H1 (cell line): Measurements from ENCODE around the gene LRP1-AS. TPM values are rescaled to one million over a fixed set of nuclear protein-coding genes. Genes with fewer than 3 reads are reported as not detected.

ENCODE experiments used
- ASH2L ChIP-seq: fragments of 200-600, 300-600 bp; sonication (generic); IDR thresholded peaks from one replicate; pipeline ENCODE4 v1.7.1; 2017; ENCODE audit warnings: low read length
- CHD7 ChIP-seq: fragments of 300-600 bp; sonication (generic); IDR thresholded peaks from 2 replicates; pipeline ENCODE4 v1.7.1; 2012; ENCODE audit warnings: low read length, moderate library complexity, mild to moderate bottlenecking, inconsistent platforms; ENCODE audit not compliant: insufficient replicate concordance
- MAX ChIP-seq: IDR thresholded peaks from 2 replicates; pipeline ENCODE4 v1.6.1; 2012; ENCODE audit warnings: inconsistent platforms
- PHF8 ChIP-seq: fragments of 200-600 bp; sonication (generic); conservative IDR thresholded peaks from 2 replicates; pipeline ENCODE4 v1.7.1; 2012; ENCODE audit warnings: low read depth, mild to moderate bottlenecking, inconsistent platforms, low read length, moderate library complexity
- RFX5 ChIP-seq: IDR thresholded peaks from 2 replicates; pipeline ENCODE4 v1.6.1; 2011; ENCODE audit warnings: low read depth, low read length, improper control_type of control experiment, borderline replicate concordance
- polyA plus RNA-seq, 7 experiments: library from polyadenylated mRNA; depleted of rRNA in 3 of 7; stranded (reverse) in 5 of 7; unstranded in 2 of 7; fragments of >200 nt in 5 of 7; fragments of 200-250 nt in 2 of 7; gene quantifications; 1 replicate in 5 of 7; 2 replicates in 1 of 7; 4 replicates in 1 of 7; pipeline versions ENCODE4 v1.2.1 to v1.2.3, GENCODE V29; 2011 to 2013; ENCODE audit warnings: missing spikeins in 2 of 7, mixed read lengths in 2 of 7
- total RNA-seq: library from RNA; stranded (reverse); fragmentation: NEBNext Ultra II Directional; extraction: Animal tissue kit (Norgen Biotek cat#: 25700); gene quantifications from 2 replicates; pipeline ENCODE4 v1.2.1, GENCODE V29; 2021

Gene LRP1-AS
- total and polyA plus RNA-seq, 2 of the 8 experiments (the other 6 are each of a cell fraction or from before 2014, with no cell fraction given) = not detected

- no peak for TF ChIP-seq CHD7
- no peak for TF ChIP-seq MAX
- TF ChIP-seq RFX5 = no peak
- no peak for TF ChIP-seq PHF8
- TF ChIP-seq ASH2L = no peak
These were observed 11.9 kb upstream of the LRP1-AS start (continued) for GRCh38 chr12:57159311-57159710.
